Subcutaneous adipose tissue (tissue), 4 donors: ENCODE measurements around the gene ORMDL1. TPM values are rescaled to one million over a fixed set of nuclear protein-coding genes. Genes with fewer than 3 reads are reported as not detected.

Experiments
- total RNA-seq, 4 donors: library from RNA; depleted of rRNA; stranded (reverse); fragments of >200 nt; gene quantifications; one replicate each; pipeline ENCODE4 v1.1.0, GENCODE V29; 2016
- TF ChIP-seq, protein P1 (sequence below): fragments of 450-650 bp; IDR thresholded peaks from one replicate; pipeline ENCODE4 v1.5.1; 2016; ENCODE audit warnings: low read depth, mild to moderate bottlenecking, control low read depth, antibody characterized with exemption, moderate library complexity

Gene ORMDL1
- total RNA-seq, 4 donors from 2014 or later, result 117 to 193 (median 126) TPM

DNA sequence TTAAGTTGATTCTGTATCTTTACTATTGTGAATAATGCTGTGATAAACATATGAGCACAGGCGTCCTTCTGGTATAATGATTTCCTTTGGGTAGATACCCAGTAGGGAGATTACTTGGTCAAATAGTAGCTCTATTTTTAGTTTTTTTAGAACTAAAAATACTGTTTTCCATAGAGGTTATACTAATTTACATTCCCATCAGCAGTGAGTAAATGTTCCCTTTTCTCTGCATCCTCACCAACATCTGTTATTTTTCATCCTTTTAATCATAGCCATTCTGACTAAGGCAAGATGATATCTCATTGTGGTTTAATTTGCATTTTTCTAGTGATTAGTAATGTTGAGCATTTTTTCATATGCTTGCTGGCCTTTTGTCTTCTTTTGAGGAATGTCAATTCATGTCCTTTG, 35.2 kb upstream of the ORMDL1 start:
- TF ChIP-seq, protein P1, sequence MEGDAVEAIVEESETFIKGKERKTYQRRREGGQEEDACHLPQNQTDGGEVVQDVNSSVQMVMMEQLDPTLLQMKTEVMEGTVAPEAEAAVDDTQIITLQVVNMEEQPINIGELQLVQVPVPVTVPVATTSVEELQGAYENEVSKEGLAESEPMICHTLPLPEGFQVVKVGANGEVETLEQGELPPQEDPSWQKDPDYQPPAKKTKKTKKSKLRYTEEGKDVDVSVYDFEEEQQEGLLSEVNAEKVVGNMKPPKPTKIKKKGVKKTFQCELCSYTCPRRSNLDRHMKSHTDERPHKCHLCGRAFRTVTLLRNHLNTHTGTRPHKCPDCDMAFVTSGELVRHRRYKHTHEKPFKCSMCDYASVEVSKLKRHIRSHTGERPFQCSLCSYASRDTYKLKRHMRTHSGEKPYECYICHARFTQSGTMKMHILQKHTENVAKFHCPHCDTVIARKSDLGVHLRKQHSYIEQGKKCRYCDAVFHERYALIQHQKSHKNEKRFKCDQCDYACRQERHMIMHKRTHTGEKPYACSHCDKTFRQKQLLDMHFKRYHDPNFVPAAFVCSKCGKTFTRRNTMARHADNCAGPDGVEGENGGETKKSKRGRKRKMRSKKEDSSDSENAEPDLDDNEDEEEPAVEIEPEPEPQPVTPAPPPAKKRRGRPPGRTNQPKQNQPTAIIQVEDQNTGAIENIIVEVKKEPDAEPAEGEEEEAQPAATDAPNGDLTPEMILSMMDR, result no peak

GRCh38 chr2:189818249-189819038, 34.3 kb upstream of the ORMDL1 start:
- TF ChIP-seq, protein P1, result no peak

DNA sequence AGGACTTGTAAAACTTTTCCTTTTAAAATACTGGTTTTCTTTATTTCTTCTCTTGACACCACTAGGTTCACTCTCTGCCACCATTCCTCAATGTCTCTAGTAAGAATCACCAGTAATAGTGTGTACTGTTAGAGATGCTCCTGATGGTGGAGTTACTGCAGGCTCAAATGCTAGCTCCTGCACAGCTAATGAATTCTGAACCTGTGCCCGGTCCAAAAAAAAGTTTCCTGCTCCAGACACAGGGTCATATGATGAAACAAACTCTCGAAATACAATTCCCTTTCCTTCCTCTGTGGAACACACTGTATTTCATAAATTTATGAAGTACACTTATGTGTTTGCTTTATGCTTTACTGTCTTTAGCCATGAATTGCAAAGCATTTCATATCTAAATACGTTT, 19.3 kb upstream of the ORMDL1 start:
- TF ChIP-seq, protein P1, result no peak

DNA sequence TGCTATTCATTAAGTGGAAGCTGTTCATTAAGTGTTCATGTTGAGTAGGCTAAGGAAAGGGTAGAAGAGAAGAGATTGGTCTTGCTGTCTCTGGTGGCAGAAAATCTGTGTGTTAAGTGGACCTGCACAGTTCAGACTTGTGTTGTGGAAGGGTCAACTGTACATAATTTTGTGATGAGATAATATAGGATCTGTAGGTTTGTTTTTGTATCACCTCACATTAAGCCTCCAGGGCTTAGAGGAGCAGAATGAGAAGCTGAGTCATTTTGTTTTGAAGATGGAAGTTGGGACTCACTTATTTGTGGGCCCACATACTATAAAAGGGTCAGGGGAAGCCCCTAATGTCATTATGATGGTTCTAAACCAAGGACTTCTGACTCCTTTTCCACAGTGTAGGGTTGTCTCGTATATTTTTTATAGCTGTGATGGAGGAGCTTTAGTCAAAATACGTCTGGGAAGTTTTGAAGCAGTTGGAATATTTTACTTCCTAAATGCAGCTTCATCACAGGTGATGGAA, 18.3 kb upstream of the ORMDL1 start:
- TF ChIP-seq, protein P1, result no peak

DNA sequence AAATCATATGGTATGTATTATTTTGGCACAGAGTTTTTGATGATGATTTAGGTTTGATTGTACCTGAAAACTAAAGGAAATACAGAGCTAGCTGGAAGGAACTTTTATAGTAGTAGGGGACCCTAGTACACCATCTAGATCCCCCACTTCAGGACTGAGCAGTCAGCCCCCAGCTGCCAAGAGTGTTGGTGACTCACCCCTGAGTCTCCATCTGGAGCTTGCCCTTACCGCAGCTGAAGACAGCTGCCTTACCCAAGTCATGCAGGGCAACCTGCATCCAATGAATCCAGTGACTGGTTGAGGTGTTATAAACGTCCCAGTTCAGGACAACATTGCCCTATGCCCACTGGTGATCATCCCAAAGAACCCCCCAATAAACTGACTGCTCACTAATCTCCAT, 15.4 kb upstream of the ORMDL1 start:
- TF ChIP-seq, protein P1, result no peak

DNA sequence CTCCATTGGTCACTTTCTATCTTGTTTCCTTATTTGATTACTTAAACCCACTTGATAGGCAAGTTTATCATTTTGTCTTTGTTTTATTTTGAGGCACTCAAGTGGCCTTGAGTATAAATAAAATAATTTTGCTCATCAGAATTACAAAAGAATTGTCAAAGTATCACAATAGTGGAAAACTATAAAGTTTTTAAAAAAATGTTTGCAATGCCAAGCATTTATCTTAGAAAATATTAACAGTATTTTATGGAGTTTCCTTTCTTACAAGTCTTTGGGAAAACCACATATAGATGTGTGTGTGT, 14.8 kb upstream of the ORMDL1 start:
- TF ChIP-seq, protein P1, result no peak

- TF ChIP-seq, protein P1, result no peak
These were observed 14.3 kb upstream of the ORMDL1 start for GRCh38 chr2:189798312-189799029.
